Measurements from ENCODE around the gene ADAMTS8.

DNA sequence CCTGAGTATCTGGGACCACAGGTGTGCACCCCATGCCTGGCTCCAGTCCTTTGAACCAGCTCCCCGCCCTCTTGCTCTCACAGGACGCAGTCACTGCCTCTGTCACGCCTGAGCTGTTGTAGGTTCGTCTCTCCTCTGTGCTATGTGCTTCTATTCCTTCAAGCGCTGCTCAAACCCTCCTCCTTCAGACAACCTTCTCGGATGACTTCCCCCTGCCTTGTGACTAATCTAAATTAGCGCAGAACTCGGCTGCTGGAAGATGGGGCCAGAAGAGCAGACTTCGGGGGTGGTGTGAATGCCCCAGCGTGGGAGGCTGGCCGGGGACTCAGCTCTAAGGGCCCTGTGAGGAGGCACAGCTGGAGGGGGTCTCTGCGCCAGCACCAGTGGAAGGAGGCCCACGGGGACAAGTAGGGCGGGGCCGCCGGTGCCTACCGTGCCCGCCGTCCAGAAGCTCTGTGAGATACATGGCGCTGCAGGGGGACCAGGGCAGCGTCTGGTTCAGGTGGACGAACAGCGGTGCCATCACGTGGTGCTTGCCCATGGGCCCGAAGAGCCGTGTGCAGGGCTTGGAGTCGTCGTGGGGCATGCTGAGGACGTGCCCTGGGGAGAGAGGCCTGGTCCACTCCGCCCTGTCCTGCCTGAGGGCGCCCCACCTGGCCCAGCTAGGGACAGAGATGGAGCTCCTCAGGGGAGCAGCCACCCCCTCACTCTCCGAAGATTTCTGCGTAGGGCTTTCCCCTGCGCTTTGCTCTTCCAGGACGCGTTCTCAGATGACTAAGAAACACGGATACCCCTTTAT lies 12.5 kb downstream of the ADAMTS8 start:
- TF ChIP-seq, protein P1, sequence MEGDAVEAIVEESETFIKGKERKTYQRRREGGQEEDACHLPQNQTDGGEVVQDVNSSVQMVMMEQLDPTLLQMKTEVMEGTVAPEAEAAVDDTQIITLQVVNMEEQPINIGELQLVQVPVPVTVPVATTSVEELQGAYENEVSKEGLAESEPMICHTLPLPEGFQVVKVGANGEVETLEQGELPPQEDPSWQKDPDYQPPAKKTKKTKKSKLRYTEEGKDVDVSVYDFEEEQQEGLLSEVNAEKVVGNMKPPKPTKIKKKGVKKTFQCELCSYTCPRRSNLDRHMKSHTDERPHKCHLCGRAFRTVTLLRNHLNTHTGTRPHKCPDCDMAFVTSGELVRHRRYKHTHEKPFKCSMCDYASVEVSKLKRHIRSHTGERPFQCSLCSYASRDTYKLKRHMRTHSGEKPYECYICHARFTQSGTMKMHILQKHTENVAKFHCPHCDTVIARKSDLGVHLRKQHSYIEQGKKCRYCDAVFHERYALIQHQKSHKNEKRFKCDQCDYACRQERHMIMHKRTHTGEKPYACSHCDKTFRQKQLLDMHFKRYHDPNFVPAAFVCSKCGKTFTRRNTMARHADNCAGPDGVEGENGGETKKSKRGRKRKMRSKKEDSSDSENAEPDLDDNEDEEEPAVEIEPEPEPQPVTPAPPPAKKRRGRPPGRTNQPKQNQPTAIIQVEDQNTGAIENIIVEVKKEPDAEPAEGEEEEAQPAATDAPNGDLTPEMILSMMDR (IDR thresholded peaks at IDR 0.05), result no peak
- TF ChIP-seq POLR2A (IDR thresholded peaks at IDR 0.05), result no peak

Measured in right lobe of liver (tissue), 4 donors.